BLaER1 treated with 17β-estradiol and CSF1 and Interleukin-3, amounts not matched to agents 10 nM and 100 nM (cell line): Measurements from ENCODE around the gene AQP12A.
"Not testable (repeated sequence)": the region's sequence is repeated elsewhere in the genome, so short reads cannot be mapped to it uniquely, and the experiment has no call there.

ENCODE experiments used
- H3K27ac ChIP-seq, 11 experiments: shearing (Covaris generic); formaldehyde crosslinking; 2 replicates each; pipeline ENCODE4 v1.8.1; 2022
- H3K27me3 ChIP-seq, 11 experiments: shearing (Covaris generic); formaldehyde crosslinking; 2 replicates each; pipeline ENCODE4 v1.8.1; 2022
- H3K36me3 ChIP-seq, 11 experiments: shearing (Covaris generic); formaldehyde crosslinking; 2 replicates each; pipeline ENCODE4 v1.8.1; 2022
- H3K4me1 ChIP-seq, 10 experiments: shearing (Covaris generic); formaldehyde crosslinking; 2 replicates each; pipeline ENCODE4 v1.8.1; 2022
- H3K4me2 ChIP-seq, 11 experiments: shearing (Covaris generic); formaldehyde crosslinking; 2 replicates each; pipeline ENCODE4 v1.8.1; 2022
- H3K4me3 ChIP-seq, 10 experiments: shearing (Covaris generic); formaldehyde crosslinking; 2 replicates each; pipeline ENCODE4 v1.8.1; 2022
- H3K9ac ChIP-seq, 11 experiments: shearing (Covaris generic); formaldehyde crosslinking; 2 replicates each; pipeline ENCODE4 v1.8.1; 2022
- H3K9me3 ChIP-seq, 11 experiments: shearing (Covaris generic); formaldehyde crosslinking; replicated peaks in 1 of 11; 2 replicates each; pipeline ENCODE4 v1.8.1; 2022
- H4K20me1 ChIP-seq, 11 experiments: shearing (Covaris generic); formaldehyde crosslinking; 2 replicates each; pipeline ENCODE4 v1.8.1; 2022
- Cebpa-rat ChIP-seq, 11 experiments: shearing (Covaris generic); IDR thresholded peaks; 2 replicates each; pipeline ENCODE4 v1.8.1; 2022

Gene AQP12A

GRCh38 chr2:240670950-240671349 is 20.7 kb upstream of the AQP12A start:
- H3K9ac ChIP-seq: no peak overlapping the region
- H4K20me1 ChIP-seq: no peaks in the 10 kb centered on the region
- H3K4me2 ChIP-seq: no peak overlapping the region
- H3K36me3 ChIP-seq: no peaks in the 10 kb centered on the region
- H3K27me3 ChIP-seq: no peaks in the 10 kb centered on the region
- peaks cover 0 to 7% (median 0%) of the 10 kb centered on the region in 10 experiments; a peak in 5 of 20 replicates for H3K4me1 ChIP-seq
- H3K4me3 ChIP-seq: no peak overlapping the region
- no peak for TF ChIP-seq Cebpa-rat (IDR thresholded peaks at IDR 0.05)
- no peak overlapping the region for H3K27ac ChIP-seq
- H3K9me3 ChIP-seq: no peaks in the 10 kb centered on the region

GRCh38 chr2:240672076-240672700 is 19.5 kb upstream of the AQP12A start:
- H3K9me3 ChIP-seq: no peaks in the 10 kb centered on the region
- H3K4me2 ChIP-seq: no peak overlapping the region
- H3K9ac ChIP-seq: no peak overlapping the region
- H3K36me3 ChIP-seq: no peaks in the 10 kb centered on the region
- H3K4me1 ChIP-seq: peaks cover 0 to 7% (median 0%) of the 10 kb centered on the region in 10 experiments; a peak in 5 of 20 replicates
- TF ChIP-seq Cebpa-rat (IDR thresholded peaks at IDR 0.05): no peak
- no peak overlapping the region for H3K4me3 ChIP-seq
- H3K27me3 ChIP-seq: no peaks in the 10 kb centered on the region
- H3K27ac ChIP-seq: no peak overlapping the region
- H4K20me1 ChIP-seq: no peaks in the 10 kb centered on the region

GRCh38 chr2:240672701-240673190 is 18.9 kb upstream of the AQP12A start:
- Histone ChIP-seq H3K4me3 (no peak overlapping the region), H3K27me3 (no peaks in the 10 kb centered on the region), H3K9me3 (no peaks in the 10 kb centered on the region), H3K9ac (no peak overlapping the region), H3K36me3 (no peaks in the 10 kb centered on the region), H3K4me1 (peaks cover 0 to 7% (median 0%) of the 10 kb centered on the region in 10 experiments; a peak in 5 of 20 replicates), H3K4me2 (no peak overlapping the region), H4K20me1 (no peaks in the 10 kb centered on the region), H3K27ac (no peak overlapping the region)
- no peak for TF ChIP-seq Cebpa-rat (IDR thresholded peaks at IDR 0.05)

- H4K20me1 ChIP-seq, H3K4me1 ChIP-seq, H3K36me3 ChIP-seq, H3K27me3 ChIP-seq, H3K4me3 ChIP-seq, H3K27ac ChIP-seq, H3K9me3 ChIP-seq: not testable (repeated sequence)
- H3K9ac ChIP-seq: 0 out of 22 replicates have a peak overlapping the region, but pooled peaks of 1 of the 11 experiments have one; percentile 33
- H3K4me2 ChIP-seq: peak overlapping the region in 5 of 11 experiments; percentile 20 to 42 (median 37); a peak in 7 of 22 replicates
Measured at GRCh38 chr2:240674461-240675184, 17.0 kb upstream of the AQP12A start.

GRCh38 chr2:240675345-240675744 is 16.3 kb upstream of the AQP12A start:
- not testable (repeated sequence) for H3K4me3 ChIP-seq, H3K4me1 ChIP-seq, H3K9ac ChIP-seq, H3K36me3 ChIP-seq, H3K4me2 ChIP-seq, H4K20me1 ChIP-seq, H3K9me3 ChIP-seq, H3K27ac ChIP-seq, H3K27me3 ChIP-seq

GRCh38 chr2:240678043-240678442 is 13.6 kb upstream of the AQP12A start:
- not testable (repeated sequence) for H3K4me2 ChIP-seq, H3K4me3 ChIP-seq, H3K9ac ChIP-seq, H3K27ac ChIP-seq, H3K9me3 ChIP-seq, H4K20me1 ChIP-seq, H3K4me1 ChIP-seq, H3K27me3 ChIP-seq, H3K36me3 ChIP-seq

- not testable (repeated sequence) for H3K27me3 ChIP-seq, H4K20me1 ChIP-seq, H3K4me3 ChIP-seq, H3K36me3 ChIP-seq, H3K4me1 ChIP-seq, H3K9me3 ChIP-seq, H3K27ac ChIP-seq, H3K9ac ChIP-seq, H3K4me2 ChIP-seq
Measured at GRCh38 chr2:240678909-240679308, 12.8 kb upstream of the AQP12A start.

GRCh38 chr2:240680185-240680584 is 11.5 kb upstream of the AQP12A start:
- H3K27ac ChIP-seq, H3K27me3 ChIP-seq, H3K9ac ChIP-seq, H3K9me3 ChIP-seq, H4K20me1 ChIP-seq, H3K4me1 ChIP-seq, H3K4me2 ChIP-seq, H3K4me3 ChIP-seq, H3K36me3 ChIP-seq: not testable (repeated sequence)

GRCh38 chr2:240682431-240683224 is 9.0 kb upstream of the AQP12A start, which contains the start of gene AQP12B:
Gene AQP12B (minus strand): TSS chr2:240682885. CDS start chr2:240682837, 48 bp downstream.
- H3K4me1 ChIP-seq: peaks cover 5 to 25% (median 14%) of the 10 kb centered on the region in 10 experiments; a peak in 18 of 20 replicates
- H3K9ac ChIP-seq, H3K36me3 ChIP-seq, H3K27me3 ChIP-seq, H3K27ac ChIP-seq, H4K20me1 ChIP-seq, H3K4me2 ChIP-seq, H3K4me3 ChIP-seq, H3K9me3 ChIP-seq: not testable (repeated sequence)

GRCh38 chr2:240683329-240683979 is 8.2 kb upstream of the AQP12A start:
- peaks cover 5 to 25% (median 14%) of the 10 kb centered on the region in 10 experiments; a peak in 18 of 20 replicates for H3K4me1 ChIP-seq
- not testable (repeated sequence) for H3K9ac ChIP-seq, H3K27me3 ChIP-seq, H3K4me3 ChIP-seq, H4K20me1 ChIP-seq, H3K36me3 ChIP-seq, H3K9me3 ChIP-seq
- peak overlapping the region in 7 of 11 experiments; percentile 35 to 62 (median 48); a peak in 9 of 22 replicates for H3K4me2 ChIP-seq
- 0 out of 22 replicates have a peak overlapping the region, but pooled peaks of 1 of the 11 experiments have one; percentile 13 for H3K27ac ChIP-seq

GRCh38 chr2:240683980-240684728 is 7.5 kb upstream of the AQP12A start:
- H3K9ac ChIP-seq, H3K4me3 ChIP-seq, H3K9me3 ChIP-seq, H4K20me1 ChIP-seq, H3K27me3 ChIP-seq, H3K36me3 ChIP-seq: not testable (repeated sequence)
- Histone ChIP-seq H3K4me1 (peaks cover 5 to 25% (median 14%) of the 10 kb centered on the region in 10 experiments; a peak in 18 of 20 replicates), H3K27ac (peak overlapping the region in 3 of 11 experiments; percentile 5 to 29 (median 13); a peak in 2 of 22 replicates), H3K4me2 (peak overlapping the region in 9 of 11 experiments; percentile 35 to 62 (median 51); a peak in 13 of 22 replicates)
